Astrocyte (in vitro differentiated cells and primary cell): ENCODE measurements around the gene ZNF827. TPM values are rescaled to one million over a fixed set of nuclear protein-coding genes. Genes with fewer than 3 reads are reported as not detected.
A peak's percentile ranks its signal among the peaks of the same experiment; 100 is the strongest.

ENCODE experiments used
- DNase-seq: peaks from one replicate; pipeline ENCODE4 v3.0.0-alpha.2; 2010; ENCODE audit warnings: low read depth
- FAIRE-seq: peaks from 2 replicates; lab custom pipeline; 2011; peaks lifted over from hg19 to GRCh38; lab: Jason Lieb, UNC
- H2AFZ ChIP-seq: 2 replicates; pipeline ENCODE4 v1.6.0; 2012; ENCODE audit warnings: low read depth, low read length, inconsistent platforms
- H3K27ac ChIP-seq: 2 replicates; pipeline ENCODE4 v1.5.1; 2011; ENCODE audit warnings: low read depth, low read length, inconsistent platforms
- H3K27me3 ChIP-seq: 2 replicates; pipeline ENCODE4 v1.6.0; 2011; ENCODE audit warnings: low read length, inconsistent platforms; ENCODE audit not compliant: insufficient read depth
- H3K36me3 ChIP-seq: 2 replicates; pipeline ENCODE4 v1.5.1; 2011; ENCODE audit warnings: low read length, inconsistent platforms; ENCODE audit not compliant: insufficient read depth
- H3K4me1 ChIP-seq: 2 replicates; pipeline ENCODE4 v1.5.1; 2011; ENCODE audit warnings: low read length, inconsistent platforms; ENCODE audit not compliant: insufficient read depth
- H3K4me2 ChIP-seq: 2 replicates; pipeline ENCODE4 v1.6.0; 2012; ENCODE audit warnings: low read length, inconsistent platforms
- H3K4me3 ChIP-seq: 2 replicates; pipeline ENCODE4 v1.5.1; 2011; ENCODE audit warnings: low read depth, mild to moderate bottlenecking, low read length, inconsistent platforms; ENCODE audit not compliant: insufficient read depth
- H3K79me2 ChIP-seq: 2 replicates; pipeline ENCODE4 v1.6.0; 2012; ENCODE audit warnings: mild to moderate bottlenecking, low read length, inconsistent platforms; ENCODE audit not compliant: insufficient read depth
- H3K9ac ChIP-seq: 2 replicates; pipeline ENCODE4 v1.6.0; 2012; ENCODE audit warnings: mild to moderate bottlenecking, low read length, inconsistent platforms
- H3K9me3 ChIP-seq: 2 replicates; pipeline ENCODE4 v1.5.1; 2012; ENCODE audit warnings: low read depth, mild to moderate bottlenecking, low read length, inconsistent platforms; ENCODE audit not compliant: insufficient read depth
- H4K20me1 ChIP-seq: 2 replicates; pipeline ENCODE4 v1.6.0; 2012; ENCODE audit warnings: low read length, inconsistent platforms; ENCODE audit not compliant: insufficient read depth
- H3K27ac Mint-ChIP-seq: one replicate; pipeline ENCODE4 v1.8.0; 2021; ENCODE audit warnings: mild to moderate bottlenecking, mixed read lengths; ENCODE audit not compliant: unreplicated experiment
- H3K27me3 Mint-ChIP-seq: one replicate; pipeline ENCODE4 v1.8.0; 2021; ENCODE audit warnings: low read depth, mixed read lengths; ENCODE audit not compliant: unreplicated experiment
- H3K36me3 Mint-ChIP-seq: one replicate; pipeline ENCODE4 v1.8.0; 2021; ENCODE audit warnings: low read depth, mixed read lengths; ENCODE audit not compliant: unreplicated experiment
- H3K4me1 Mint-ChIP-seq: one replicate; pipeline ENCODE4 v1.8.0; 2021; ENCODE audit warnings: low read depth, mixed read lengths; ENCODE audit not compliant: unreplicated experiment
- H3K4me3 Mint-ChIP-seq: one replicate; pipeline ENCODE4 v1.8.0; 2021; ENCODE audit warnings: mild to moderate bottlenecking, moderate library complexity, mixed read lengths; ENCODE audit not compliant: unreplicated experiment
- H3K9me3 Mint-ChIP-seq: one replicate; pipeline ENCODE4 v1.8.0; 2021; ENCODE audit warnings: mild to moderate bottlenecking, mixed read lengths; ENCODE audit not compliant: unreplicated experiment
- CTCF ChIP-seq: IDR thresholded peaks from 2 replicates; pipeline ENCODE4 v1.5.1; 2011; ENCODE audit warnings: low read depth, mild to moderate bottlenecking, inconsistent platforms, low read length, moderate library complexity; ENCODE audit not compliant: insufficient read depth
- EZH2 ChIP-seq: IDR thresholded peaks from 2 replicates; pipeline ENCODE4 v1.6.1; 2012; ENCODE audit warnings: mild to moderate bottlenecking, low read length, inconsistent platforms; ENCODE audit not compliant: insufficient read depth
- total RNA-seq: library from RNA; stranded (reverse); gene quantifications from 2 replicates; pipeline ENCODE4 v1.2.1, GENCODE V29; 2021

ZNF827 gene
- total RNA-seq, 1 donor from 2014 or later: 39.7 TPM

DNA sequence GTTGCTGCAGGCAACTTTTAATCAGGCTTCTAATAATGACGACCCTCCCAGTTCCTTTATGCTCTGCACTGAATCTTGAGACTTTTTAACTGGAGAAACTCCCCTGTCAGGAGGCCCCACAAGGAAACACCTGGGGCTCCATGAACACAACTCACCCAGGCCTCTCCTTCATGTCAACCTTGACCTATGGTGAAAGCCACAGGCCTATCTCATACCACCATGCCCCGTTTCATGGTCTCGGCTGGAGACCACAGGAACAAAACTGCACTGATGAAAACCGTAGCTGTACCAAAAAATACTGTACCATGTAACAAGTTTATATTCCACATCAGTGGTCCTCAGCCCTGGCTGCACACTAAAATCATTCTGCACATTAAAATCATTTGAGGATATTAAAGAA is 57.0 kb downstream of the ZNF827 start:
- H3K4me2 ChIP-seq: no peak overlapping the region
- peaks cover 7% of the 10 kb centered on the region for H3K36me3 ChIP-seq
- H3K27me3 ChIP-seq: no peaks in the 10 kb centered on the region
- H3K27me3 Mint-ChIP-seq: no peaks in the 10 kb centered on the region
- no peak overlapping the region for H3K27ac Mint-ChIP-seq
- no peak overlapping the region for H2AFZ ChIP-seq
- H3K4me1 Mint-ChIP-seq: peaks cover 24% of the 10 kb centered on the region
- no peak overlapping the region for H3K4me3 ChIP-seq
- FAIRE-seq (no peak), DNase-seq (no peak)
- no peak overlapping the region for H3K4me3 Mint-ChIP-seq
- peaks cover 20% of the 10 kb centered on the region for H3K36me3 Mint-ChIP-seq
- TF ChIP-seq CTCF (no peak), EZH2 (no peak)
- peaks cover 63% of the 10 kb centered on the region for H3K79me2 ChIP-seq
- H4K20me1 ChIP-seq: peaks cover 79% of the 10 kb centered on the region
- H3K9me3 ChIP-seq: no peaks in the 10 kb centered on the region
- peaks cover 11% of the 10 kb centered on the region for H3K4me1 ChIP-seq
- H3K9ac ChIP-seq: no peak overlapping the region
- no peak overlapping the region for H3K27ac ChIP-seq
- H3K9me3 Mint-ChIP-seq: no peaks in the 10 kb centered on the region

- Histone ChIP-seq H3K9ac (no peak overlapping the region), H2AFZ (no peak overlapping the region), H4K20me1 (peaks cover 68% of the 10 kb centered on the region), H3K4me1 (peaks cover 11% of the 10 kb centered on the region), H3K9me3 (no peaks in the 10 kb centered on the region), H3K27ac (no peak overlapping the region), H3K27me3 (no peaks in the 10 kb centered on the region), H3K79me2 (peaks cover 57% of the 10 kb centered on the region), H3K4me2 (no peak overlapping the region), H3K4me3 (no peak overlapping the region), H3K36me3 (no peaks in the 10 kb centered on the region)
- Mint-ChIP-seq H3K9me3 (no peaks in the 10 kb centered on the region), H3K36me3 (peaks cover 17% of the 10 kb centered on the region), H3K27me3 (no peaks in the 10 kb centered on the region), H3K4me1 (peaks cover 24% of the 10 kb centered on the region), H3K4me3 (no peak overlapping the region), H3K27ac (no peak overlapping the region)
- DNase-seq: no peak
- TF ChIP-seq EZH2: no peak
- FAIRE-seq: no peak
Measured at GRCh38 chr4:145880355-145880960, 58.2 kb downstream of the ZNF827 start.

DNA sequence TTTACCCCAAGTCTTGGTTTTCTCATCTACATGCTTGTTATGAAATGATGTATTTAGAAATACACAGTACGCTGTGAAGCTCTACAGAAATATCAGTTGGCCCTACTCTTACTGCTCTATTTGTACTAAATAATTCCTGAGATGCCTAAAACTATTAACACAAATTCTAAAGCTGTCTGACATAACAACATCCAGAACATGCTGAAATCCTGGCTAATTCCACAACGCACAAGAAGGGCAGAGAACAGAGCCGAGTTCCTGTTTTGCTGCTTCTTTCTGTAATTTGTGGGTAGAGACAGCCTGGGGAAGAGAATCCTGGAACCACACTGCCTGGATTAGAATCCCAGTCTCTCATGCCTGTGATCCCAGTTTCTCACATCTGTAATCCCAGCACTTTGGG is 59.0 kb downstream of the ZNF827 start:
- H3K9me3 Mint-ChIP-seq: no peaks in the 10 kb centered on the region
- TF ChIP-seq EZH2 (no peak), CTCF (no peak)
- no peak overlapping the region for H3K4me3 Mint-ChIP-seq
- H3K27me3 ChIP-seq: no peaks in the 10 kb centered on the region
- no peak overlapping the region for H3K9ac ChIP-seq
- peaks cover 26% of the 10 kb centered on the region for H3K4me1 Mint-ChIP-seq
- H3K27ac Mint-ChIP-seq: no peak overlapping the region
- no peak for DNase-seq
- peaks cover 57% of the 10 kb centered on the region for H3K79me2 ChIP-seq
- H3K27ac ChIP-seq: no peak overlapping the region
- H3K36me3 ChIP-seq: no peaks in the 10 kb centered on the region
- FAIRE-seq: no peak
- peaks cover 17% of the 10 kb centered on the region for H3K36me3 Mint-ChIP-seq
- no peaks in the 10 kb centered on the region for H3K9me3 ChIP-seq
- no peaks in the 10 kb centered on the region for H3K27me3 Mint-ChIP-seq
- peak overlapping the region; percentile 29 for H3K4me2 ChIP-seq
- H3K4me1 ChIP-seq: peaks cover 11% of the 10 kb centered on the region
- peaks cover 67% of the 10 kb centered on the region for H4K20me1 ChIP-seq
- no peak overlapping the region for H2AFZ ChIP-seq
- H3K4me3 ChIP-seq: no peak overlapping the region
